Stomach smooth muscle (tissue), 2 donors: ENCODE measurements around the gene SPTBN1.
"Not testable (repeated sequence)": the region's sequence is repeated elsewhere in the genome, so short reads cannot be mapped to it uniquely, and the experiment has no call there.

Experiments used
- H3K27ac ChIP-seq: one replicate; pipeline ENCODE4 v1.7.0; 2013; ENCODE audit warnings: mild to moderate bottlenecking, low read length, inconsistent platforms
- H3K27me3 ChIP-seq, 2 donors: one replicate each; pipeline ENCODE4 v1.7.0; 2013; ENCODE audit warnings: low read length in 2 of 2; ENCODE audit not compliant: insufficient read depth in 2 of 2, control insufficient read depth in 1 of 2
- H3K36me3 ChIP-seq, 2 donors: one replicate each; pipeline ENCODE4 v1.7.0; 2013; ENCODE audit warnings: low read length in 2 of 2; ENCODE audit not compliant: control insufficient read depth in 2 of 2, insufficient read depth in 2 of 2
- H3K4me1 ChIP-seq: one replicate; pipeline ENCODE4 v1.7.0; 2013; ENCODE audit warnings: low read length; ENCODE audit not compliant: control insufficient read depth, insufficient read depth
- H3K4me3 ChIP-seq, 2 donors: one replicate each; pipeline ENCODE4 v1.7.0; 2013; ENCODE audit warnings: low read length in 2 of 2
- H3K9ac ChIP-seq, 2 donors: one replicate each; pipeline ENCODE4 v1.7.0; 2013; ENCODE audit warnings: low read length in 2 of 2, mild to moderate bottlenecking in 1 of 2
- H3K9me3 ChIP-seq, 2 donors: one replicate each; pipeline ENCODE4 v1.7.0; 2013; ENCODE audit warnings: low read length in 2 of 2; ENCODE audit not compliant: control insufficient read depth in 2 of 2
- donor health status: healthy.
- donor health status: Pancreatic carcinoma.

Gene SPTBN1

DNA sequence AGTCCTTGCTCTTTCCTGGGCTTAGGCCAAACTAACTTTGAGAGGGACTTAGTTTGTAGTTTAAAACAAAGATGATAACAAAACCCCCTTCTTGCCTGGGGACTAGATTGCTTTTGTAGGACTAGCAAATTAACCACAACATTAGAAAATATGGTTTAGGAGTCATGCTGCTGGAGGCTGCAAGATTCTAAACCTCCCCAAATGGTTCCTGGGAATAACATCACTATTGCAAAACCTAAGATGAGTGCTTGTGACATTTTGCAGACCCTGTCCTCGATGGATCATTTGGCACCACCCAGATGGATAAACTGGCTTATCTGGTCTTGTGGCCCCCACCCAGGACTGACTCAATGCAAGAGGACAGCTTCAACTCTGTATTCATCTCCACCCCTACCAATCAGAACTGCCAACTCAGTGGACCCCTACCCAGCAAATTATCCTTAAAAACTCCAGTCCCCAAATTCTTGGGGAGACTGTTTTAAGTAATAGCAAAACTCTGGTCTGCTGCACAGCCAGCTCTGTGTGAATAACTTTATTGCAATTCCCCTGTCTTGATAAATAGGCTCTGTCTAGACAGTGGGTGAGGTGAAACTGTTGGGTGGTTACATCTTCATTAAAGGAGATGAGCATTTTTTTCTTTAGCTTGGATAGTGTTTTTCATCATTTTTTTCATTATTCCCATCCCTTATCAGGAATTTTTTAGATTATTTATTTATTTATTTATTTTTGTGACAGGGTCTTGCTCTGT is 58.9 kb downstream of the SPTBN1 start:
- Histone ChIP-seq H3K27me3 (no peaks in the 10 kb centered on the region), H3K9ac (no peak overlapping the region), H3K4me3 (no peak overlapping the region), H3K27ac (no peak overlapping the region), H3K9me3 (no peaks in the 10 kb centered on the region), H3K36me3 (no peaks in the 10 kb centered on the region), H3K4me1 (peaks cover 20% of the 10 kb centered on the region)

DNA sequence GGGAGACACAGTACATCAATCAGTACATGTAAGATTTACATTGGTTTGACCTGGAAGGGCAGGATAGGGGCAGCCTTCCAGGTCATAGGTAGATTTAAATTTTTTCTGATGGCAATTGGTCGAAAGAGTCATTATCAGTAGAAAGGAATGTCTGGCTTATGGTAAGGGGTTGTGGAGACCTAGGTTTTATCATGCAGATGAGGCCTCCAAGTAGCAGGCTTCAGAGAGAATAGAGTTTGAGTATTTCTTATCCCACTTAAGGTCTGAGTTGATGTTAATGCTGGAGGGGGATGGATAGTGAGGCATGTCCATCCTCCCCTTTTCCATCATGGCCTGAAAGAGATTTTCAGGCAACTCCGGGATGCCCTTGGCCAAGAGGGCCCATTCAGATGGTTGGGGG is 60.7 kb downstream of the SPTBN1 start:
- no peaks in the 10 kb centered on the region for H3K27me3 ChIP-seq
- H3K4me3 ChIP-seq: no peak overlapping the region
- no peak overlapping the region for H3K27ac ChIP-seq
- no peak overlapping the region for H3K9ac ChIP-seq
- no peaks in the 10 kb centered on the region for H3K9me3 ChIP-seq
- H3K4me1 ChIP-seq: peaks cover 15% of the 10 kb centered on the region
- no peaks in the 10 kb centered on the region for H3K36me3 ChIP-seq

- not testable (repeated sequence) for H3K27me3 ChIP-seq, H3K9ac ChIP-seq, H3K27ac ChIP-seq, H3K4me3 ChIP-seq, H3K9me3 ChIP-seq, H3K36me3 ChIP-seq
- H3K4me1 ChIP-seq: peaks cover 10% of the 10 kb centered on the region
Measured at GRCh38 chr2:54518016-54518415, 61.9 kb downstream of the SPTBN1 start.

- H3K4me3 ChIP-seq: no peak overlapping the region
- H3K27me3 ChIP-seq: no peaks in the 10 kb centered on the region
- no peaks in the 10 kb centered on the region for H3K9me3 ChIP-seq
- H3K27ac ChIP-seq: no peak overlapping the region
- no peaks in the 10 kb centered on the region for H3K36me3 ChIP-seq
- H3K4me1 ChIP-seq: peaks cover 7% of the 10 kb centered on the region
- H3K9ac ChIP-seq: no peak overlapping the region
Measured at GRCh38 chr2:54518430-54518829, 62.3 kb downstream of the SPTBN1 start.

GRCh38 chr2:54519841-54520459 is 63.8 kb downstream of the SPTBN1 start:
- Histone ChIP-seq H3K9me3 (no peaks in the 10 kb centered on the region), H3K27ac (no peak overlapping the region), H3K36me3 (no peaks in the 10 kb centered on the region), H3K4me3 (no peak overlapping the region), H3K9ac (no peak overlapping the region), H3K27me3 (no peaks in the 10 kb centered on the region), H3K4me1 (peaks cover 13% of the 10 kb centered on the region)

DNA sequence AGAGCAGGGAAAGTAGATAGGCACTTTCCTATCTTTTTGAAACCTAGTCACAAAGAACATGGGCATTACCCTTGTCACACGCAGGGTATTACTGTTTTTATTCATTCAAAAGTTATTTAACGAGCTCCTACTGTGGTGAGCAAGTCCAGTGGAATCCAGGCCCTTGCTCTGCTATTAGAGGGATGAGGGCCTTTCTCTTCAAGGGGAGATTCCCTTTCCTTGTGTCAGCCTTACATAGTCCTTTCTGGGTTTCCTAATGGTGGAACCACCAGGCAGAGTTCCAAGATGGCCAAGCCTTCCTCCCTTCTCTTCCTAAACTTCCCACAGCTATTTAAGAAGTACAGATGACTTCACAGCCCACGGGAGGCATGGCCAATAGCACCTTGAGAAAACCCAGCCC is 64.6 kb downstream of the SPTBN1 start:
- no peaks in the 10 kb centered on the region for H3K27me3 ChIP-seq
- no peak overlapping the region for H3K27ac ChIP-seq

GRCh38 chr2:54522624-54523281 is 66.6 kb downstream of the SPTBN1 start:
- H3K9ac ChIP-seq: no peak overlapping the region
- H3K9me3 ChIP-seq: no peaks in the 10 kb centered on the region
- H3K27me3 ChIP-seq: no peaks in the 10 kb centered on the region
- peaks cover 3 to 9% of the 10 kb centered on the region in 2 donors for H3K36me3 ChIP-seq
- no peak overlapping the region for H3K4me3 ChIP-seq
- peaks cover 13% of the 10 kb centered on the region for H3K4me1 ChIP-seq
- no peak overlapping the region for H3K27ac ChIP-seq

More for the DNA sequence above, 64.6 kb downstream of the SPTBN1 start:
- H3K9me3 ChIP-seq: no peaks in the 10 kb centered on the region
- no peak overlapping the region for H3K4me3 ChIP-seq
- no peak overlapping the region for H3K9ac ChIP-seq
- peaks cover 13% of the 10 kb centered on the region for H3K4me1 ChIP-seq
- H3K36me3 ChIP-seq: no peaks in the 10 kb centered on the region

GRCh38 chr2:54523324-54523959 is 67.3 kb downstream of the SPTBN1 start:
- no peak overlapping the region for H3K4me3 ChIP-seq
- peaks cover 6 to 9% of the 10 kb centered on the region in 2 donors for H3K36me3 ChIP-seq
- H3K4me1 ChIP-seq: peaks cover 13% of the 10 kb centered on the region
- H3K9me3 ChIP-seq: no peaks in the 10 kb centered on the region
- no peak overlapping the region for H3K9ac ChIP-seq
- H3K27ac ChIP-seq: no peak overlapping the region
- no peaks in the 10 kb centered on the region for H3K27me3 ChIP-seq

DNA sequence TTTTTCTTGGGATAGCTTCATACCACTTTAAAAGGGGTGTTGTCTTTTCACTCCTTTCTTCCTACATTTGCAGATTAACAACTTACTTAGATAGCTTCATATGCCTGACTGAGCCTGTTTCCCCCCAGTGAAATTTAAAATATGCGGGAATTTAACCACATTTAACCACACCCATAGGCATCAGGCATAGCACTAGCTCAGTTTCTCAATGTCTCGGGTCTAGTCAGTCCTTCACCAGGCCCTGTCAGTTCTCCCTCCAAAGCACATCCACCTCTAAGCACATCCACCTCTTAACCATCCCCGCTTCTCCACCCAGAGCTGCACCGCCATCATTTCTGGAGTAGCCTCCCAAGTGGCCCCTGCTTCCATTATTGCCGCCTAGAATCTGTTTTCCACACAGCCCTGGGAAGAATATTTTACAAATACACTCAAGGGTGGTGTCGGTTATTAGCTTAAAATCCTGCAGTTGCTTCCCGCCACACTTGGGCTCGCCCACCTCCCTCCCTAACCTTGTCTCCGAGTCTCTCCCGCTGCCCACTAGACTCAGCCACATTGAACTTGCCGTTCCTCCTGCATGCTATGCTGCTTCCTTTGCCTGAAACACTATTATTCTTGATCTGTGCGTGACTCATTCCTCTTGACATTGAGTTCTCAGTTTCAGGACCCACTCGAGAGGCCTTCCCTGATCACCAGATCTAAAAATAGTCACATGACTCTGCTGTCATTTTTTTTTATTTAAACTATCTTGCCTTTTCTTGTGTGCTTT is 68.3 kb downstream of the SPTBN1 start:
- no peak overlapping the region for H3K4me3 ChIP-seq
- H3K27me3 ChIP-seq: no peaks in the 10 kb centered on the region
- H3K9ac ChIP-seq: no peak overlapping the region
- no peaks in the 10 kb centered on the region for H3K9me3 ChIP-seq
- H3K27ac ChIP-seq: no peak overlapping the region
- peaks cover 18% of the 10 kb centered on the region for H3K4me1 ChIP-seq
- H3K36me3 ChIP-seq: peaks cover 8 to 9% of the 10 kb centered on the region in 2 donors

DNA sequence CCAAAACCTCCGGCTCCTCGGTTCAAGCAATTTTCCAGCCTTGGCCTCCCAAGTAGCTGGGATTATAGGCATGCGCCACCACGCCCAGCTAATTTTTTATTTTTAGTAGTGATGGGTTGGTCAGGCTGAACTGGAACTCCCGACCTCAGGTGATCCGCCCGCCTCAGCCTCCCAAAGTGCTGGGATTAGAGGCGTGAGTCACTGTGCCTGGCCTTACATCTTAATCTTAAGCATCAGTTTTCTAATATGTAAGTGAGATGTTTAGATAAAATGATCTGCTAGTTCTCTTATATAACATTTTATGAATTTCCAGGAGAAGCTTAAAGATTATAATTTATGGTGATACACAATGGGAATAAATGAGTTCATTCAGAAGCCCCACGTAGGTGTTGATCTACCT is 69.2 kb downstream of the SPTBN1 start:
- no peak overlapping the region for H3K9ac ChIP-seq
- H3K9me3 ChIP-seq: no peaks in the 10 kb centered on the region
- no peak overlapping the region for H3K27ac ChIP-seq
- H3K36me3 ChIP-seq: peaks cover 9 to 11% of the 10 kb centered on the region in 2 donors
- no peaks in the 10 kb centered on the region for H3K27me3 ChIP-seq
- peaks cover 13% of the 10 kb centered on the region for H3K4me1 ChIP-seq
- H3K4me3 ChIP-seq: no peak overlapping the region
